GM10847 (cell line): Measurements from ENCODE around the gene RAMAC.

Source experiments
- POLR2A ChIP-seq: IDR thresholded peaks from 2 replicates; pipeline ENCODE4 v1.6.1; 2011; ENCODE audit not compliant: insufficient read length; ENCODE audit errors: extremely low read depth

Gene RAMAC

DNA sequence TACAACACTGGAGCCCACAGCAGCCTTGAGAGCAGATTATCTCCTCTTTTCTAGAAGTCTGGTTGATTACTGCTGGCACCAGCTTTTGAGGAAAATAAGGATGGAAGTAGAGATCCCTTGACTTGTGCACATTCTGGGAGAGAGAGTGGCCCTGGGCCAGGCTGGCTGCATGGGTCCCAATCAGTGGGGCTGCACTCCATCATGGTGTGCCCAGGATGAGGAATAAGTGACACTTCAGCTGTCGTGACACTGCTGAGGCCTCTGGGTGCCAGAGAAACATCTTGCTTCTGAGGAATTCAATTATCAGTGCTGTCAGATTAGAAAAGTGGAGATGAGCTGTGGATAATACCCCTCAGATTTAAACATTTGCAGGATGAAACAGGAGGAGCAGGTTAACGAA, 9.1 kb downstream of the RAMAC start:
- TF ChIP-seq POLR2A = no peak

DNA sequence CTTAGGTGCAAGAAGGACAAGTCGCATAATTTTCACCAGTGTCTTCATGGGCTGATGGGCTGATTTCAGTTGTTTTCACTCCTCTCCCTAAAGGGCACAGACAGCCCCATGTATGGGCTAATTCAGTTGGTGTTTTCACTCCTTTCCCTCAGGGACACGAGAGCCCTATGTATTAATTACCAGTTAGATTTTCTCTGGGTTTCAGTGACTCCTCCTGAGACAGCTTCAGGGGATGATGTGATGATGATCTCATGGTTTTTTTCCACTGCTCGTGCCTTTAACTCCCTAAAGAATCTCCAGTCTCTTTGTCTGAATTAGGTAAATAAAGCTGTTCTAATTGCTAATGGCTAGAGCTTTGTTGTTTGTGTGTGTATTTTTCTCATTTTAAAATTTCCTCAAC, 9.9 kb downstream of the RAMAC start:
- TF ChIP-seq POLR2A = no peak

- no peak for TF ChIP-seq POLR2A
These were observed 13.4 kb downstream of the RAMAC start for GRCh38 chr15:82999426-82999825.

DNA sequence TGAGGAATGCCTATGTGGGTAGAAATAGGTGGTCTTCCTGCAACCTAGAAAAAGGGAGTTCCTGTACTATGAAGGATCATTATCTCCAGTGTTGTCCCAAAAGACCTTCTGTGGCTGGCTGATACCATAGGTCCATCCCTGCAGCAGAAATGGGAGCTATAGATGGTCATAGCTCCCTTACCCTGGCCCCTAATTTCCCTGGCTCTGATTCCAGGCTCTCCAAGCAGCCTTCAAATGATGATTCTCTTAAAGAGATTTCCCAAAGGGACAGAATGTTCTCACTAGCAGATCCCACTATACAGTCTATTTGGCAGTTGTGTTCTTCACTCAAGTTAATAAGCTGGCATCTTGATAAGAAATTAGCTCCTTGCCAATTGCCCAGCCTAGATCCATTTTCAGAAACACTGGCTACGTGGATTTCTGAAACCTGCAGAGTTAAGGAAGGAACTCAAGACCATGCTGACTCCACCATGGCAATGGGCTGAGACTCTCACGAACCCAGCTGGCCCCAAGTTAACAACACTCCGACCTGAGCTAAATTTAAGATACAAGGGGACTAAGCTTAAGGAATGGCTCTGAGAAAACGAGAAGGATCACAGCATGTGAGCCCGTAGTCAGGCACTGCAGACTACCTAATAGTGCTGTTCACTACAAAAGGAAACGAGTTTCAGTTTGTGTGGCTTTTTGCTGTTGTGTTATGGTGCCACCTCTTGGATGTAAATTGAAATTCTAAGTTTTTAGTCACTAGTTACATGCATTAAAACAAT, 14.1 kb downstream of the RAMAC start:
- TF ChIP-seq POLR2A = no peak

DNA sequence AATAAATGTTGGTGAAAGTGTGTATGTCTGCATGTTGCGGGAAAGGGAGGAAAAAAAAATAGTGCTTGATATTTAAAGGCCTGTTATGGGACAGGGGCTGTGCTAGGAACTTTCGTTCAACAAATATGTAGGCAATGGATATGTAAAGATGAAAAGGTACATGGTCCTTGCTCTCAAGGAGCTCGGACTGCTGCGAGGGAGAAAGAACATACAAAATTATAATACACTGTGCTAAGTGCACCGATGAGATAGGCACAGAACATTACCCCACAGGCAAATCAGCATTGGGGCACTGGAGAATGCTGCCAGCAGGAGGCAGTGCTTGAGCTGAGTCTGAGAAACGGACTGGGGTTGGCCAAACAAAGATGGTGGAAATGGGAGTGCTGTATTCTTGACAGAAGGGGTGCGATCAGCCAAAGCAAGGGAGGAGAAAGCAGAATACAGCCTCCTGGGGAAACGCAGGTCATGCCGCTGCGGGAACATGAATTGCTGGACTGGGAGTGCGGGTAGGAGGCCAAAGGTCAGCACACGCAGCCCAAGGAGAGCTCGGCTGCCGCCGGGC, 24.8 kb downstream of the RAMAC start:
- TF ChIP-seq POLR2A = no peak

DNA sequence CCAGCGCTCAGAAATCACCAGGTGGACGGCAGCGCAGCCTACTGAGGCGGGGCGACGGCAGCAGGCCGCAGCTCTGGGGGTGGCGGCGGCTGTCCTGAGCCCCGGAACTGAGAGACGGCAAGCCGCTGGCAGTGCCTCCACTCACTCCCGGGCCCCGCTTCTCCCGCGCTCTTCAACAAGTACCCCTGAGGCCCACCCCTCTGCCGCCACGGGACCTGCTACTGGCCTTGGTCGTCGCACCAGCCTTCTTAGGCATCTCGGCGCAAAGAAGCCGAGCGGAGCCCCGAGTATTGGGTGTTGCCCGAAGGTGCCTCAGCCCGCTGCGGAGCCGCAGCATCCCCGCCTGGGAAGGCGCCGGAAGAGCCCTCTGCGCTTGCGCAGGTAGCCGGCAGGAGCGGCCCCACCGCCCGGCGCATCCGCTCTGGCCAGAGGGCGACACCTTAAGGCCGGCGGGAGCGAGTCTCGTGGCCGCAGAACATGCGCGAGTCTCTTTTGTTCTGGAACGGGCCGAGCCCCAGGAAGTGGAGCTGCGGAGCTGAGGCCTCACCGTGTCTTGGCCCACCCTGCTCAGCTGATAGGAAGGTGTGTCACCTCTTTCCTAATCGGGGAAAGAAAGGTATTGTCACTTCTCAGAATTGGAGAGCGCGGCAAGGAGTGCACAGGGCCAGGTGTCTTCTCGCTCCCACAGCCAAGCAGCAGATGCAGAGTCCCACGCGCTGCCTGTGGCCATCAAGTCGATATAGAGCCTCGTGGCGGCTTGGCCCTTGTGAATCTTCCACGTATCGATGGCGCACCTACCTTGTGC, 25.5 kb downstream of the RAMAC start, which contains the start of gene C15orf40:
TSS of gene C15orf40 (minus strand) at position 369 of the 805 bp plus-strand sequence. CDS start at position 337, 32 bp downstream.
- TF ChIP-seq POLR2A = peak; percentile 76

- no peak for TF ChIP-seq POLR2A
These were observed 26.0 kb downstream of the RAMAC start for GRCh38 chr15:83012076-83012426.

GRCh38 chr15:83012636-83013035, 26.6 kb downstream of the RAMAC start:
- no peak for TF ChIP-seq POLR2A

DNA sequence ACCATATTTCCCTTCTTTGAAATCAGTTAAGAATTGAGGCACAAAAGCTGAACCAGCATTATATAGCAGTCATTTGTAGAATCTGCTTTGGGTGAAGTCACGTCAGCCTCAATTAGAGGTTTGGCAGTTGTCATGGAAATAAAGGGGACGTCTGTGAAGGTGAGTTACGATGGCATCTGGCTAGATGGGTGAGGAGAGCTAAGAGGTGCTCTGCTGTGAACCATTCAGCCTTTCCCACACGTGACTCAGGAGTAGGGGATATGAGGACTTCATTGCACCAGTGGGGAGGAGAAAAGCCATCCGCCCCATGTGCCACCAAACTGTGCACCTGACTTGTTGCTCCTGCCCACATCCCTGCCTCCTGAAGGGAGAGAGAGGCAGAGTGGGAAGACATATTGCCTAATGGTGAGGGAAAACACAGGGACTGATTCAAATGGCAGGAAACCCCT, 28.2 kb downstream of the RAMAC start:
- TF ChIP-seq POLR2A = no peak

GRCh38 chr15:83015361-83015760, 29.4 kb downstream of the RAMAC start:
- no peak for TF ChIP-seq POLR2A

- TF ChIP-seq POLR2A = no peak
These were observed 30.9 kb downstream of the RAMAC start for GRCh38 chr15:83016906-83017305.

DNA sequence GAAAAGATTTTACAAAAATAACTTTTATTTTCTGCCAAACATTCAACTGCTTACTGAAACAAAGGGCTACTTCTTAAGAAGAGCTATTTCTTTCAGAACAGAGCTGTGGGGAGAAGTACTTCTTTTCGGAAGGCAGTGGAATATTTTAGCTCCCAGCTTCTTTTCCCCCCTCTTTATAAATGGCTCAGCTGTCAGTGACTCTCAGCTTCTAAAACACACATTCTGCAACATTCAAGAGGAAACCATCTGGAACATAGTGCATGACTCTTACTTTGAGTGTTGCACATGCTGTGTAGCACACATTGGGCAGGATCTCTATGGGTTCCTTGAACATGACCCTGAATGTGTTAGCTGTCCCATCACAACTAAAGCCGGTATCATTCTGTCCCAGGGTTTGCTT, 32.4 kb downstream of the RAMAC start:
- no peak for TF ChIP-seq POLR2A

DNA sequence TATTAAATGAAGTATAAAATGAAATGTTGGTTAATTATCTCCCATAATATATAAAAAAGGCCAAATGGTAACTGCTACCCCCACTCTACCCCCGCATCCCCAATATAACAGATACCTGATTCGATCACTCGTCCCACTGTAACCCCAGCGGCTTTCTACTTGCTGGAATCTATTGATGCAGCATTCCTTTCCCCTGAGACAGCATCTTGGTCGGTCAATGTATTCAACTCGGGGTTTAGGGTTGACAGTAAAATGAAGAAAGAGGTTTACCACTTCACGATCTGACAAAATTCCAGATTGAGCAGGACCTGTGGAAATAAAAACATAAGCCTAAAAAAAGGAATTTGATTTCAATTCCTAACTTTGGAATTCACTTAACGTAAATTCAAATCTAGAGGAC, 44.0 kb downstream of the RAMAC start:
- no peak for TF ChIP-seq POLR2A

- TF ChIP-seq POLR2A = no peak
These were observed 50.2 kb downstream of the RAMAC start for GRCh38 chr15:83036253-83036652.

GRCh38 chr15:83039206-83039605, 53.2 kb downstream of the RAMAC start:
- TF ChIP-seq POLR2A = no peak
